ENCODE data around the gene COG6. TPM values are rescaled to one million over a fixed set of nuclear protein-coding genes. Genes with fewer than 3 reads are reported as not detected.

COG6 gene
- total RNA-seq, 1 donor from 2014 or later, result 33.4 TPM

DNA sequence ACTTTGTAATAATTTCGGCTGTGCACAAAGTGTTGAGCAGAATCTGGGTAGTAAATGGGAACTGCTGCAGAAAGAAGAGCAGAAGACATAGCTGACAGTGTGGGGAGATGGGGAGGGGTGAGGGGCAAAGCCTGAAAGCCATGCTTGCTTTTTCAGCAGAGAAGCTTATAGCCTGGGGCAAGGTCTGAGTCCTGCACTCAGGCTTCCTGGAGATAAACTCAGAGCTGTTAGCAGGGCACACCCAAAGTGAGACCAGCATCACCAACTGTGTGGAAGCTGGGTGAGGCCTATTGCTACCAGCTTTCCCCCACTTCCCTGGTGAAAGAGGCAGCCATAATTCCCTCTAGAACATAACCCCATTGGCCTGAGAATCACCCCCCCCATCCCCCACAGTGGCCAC is 36.9 kb upstream of the COG6 start:
- no peak for DNase-seq
- Histone ChIP-seq H3K36me3 (no peaks in the 10 kb centered on the region), H3K27me3 (ENCODE audit: low read depth) (no peaks in the 10 kb centered on the region), H3K4me1 (no peaks in the 10 kb centered on the region), H3K4me3 (no peak overlapping the region), H3K27ac (replicated peaks) (no peak overlapping the region), H3K9me3 (replicated peaks) (no peaks in the 10 kb centered on the region)
- intact Hi-C loops (cut with micrococcal nuclease), result loop anchor here (5.0 kb wide), 1 partner anchor 571 kb away; no protein-coding TSS in a partner anchor
- TF ChIP-seq, protein P1, sequence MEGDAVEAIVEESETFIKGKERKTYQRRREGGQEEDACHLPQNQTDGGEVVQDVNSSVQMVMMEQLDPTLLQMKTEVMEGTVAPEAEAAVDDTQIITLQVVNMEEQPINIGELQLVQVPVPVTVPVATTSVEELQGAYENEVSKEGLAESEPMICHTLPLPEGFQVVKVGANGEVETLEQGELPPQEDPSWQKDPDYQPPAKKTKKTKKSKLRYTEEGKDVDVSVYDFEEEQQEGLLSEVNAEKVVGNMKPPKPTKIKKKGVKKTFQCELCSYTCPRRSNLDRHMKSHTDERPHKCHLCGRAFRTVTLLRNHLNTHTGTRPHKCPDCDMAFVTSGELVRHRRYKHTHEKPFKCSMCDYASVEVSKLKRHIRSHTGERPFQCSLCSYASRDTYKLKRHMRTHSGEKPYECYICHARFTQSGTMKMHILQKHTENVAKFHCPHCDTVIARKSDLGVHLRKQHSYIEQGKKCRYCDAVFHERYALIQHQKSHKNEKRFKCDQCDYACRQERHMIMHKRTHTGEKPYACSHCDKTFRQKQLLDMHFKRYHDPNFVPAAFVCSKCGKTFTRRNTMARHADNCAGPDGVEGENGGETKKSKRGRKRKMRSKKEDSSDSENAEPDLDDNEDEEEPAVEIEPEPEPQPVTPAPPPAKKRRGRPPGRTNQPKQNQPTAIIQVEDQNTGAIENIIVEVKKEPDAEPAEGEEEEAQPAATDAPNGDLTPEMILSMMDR (IDR thresholded peaks at IDR 0.05; ENCODE audit: borderline replicate concordance), result no peak

GRCh38 chr13:39623466-39623865 is 32.0 kb upstream of the COG6 start:
- Histone ChIP-seq H3K27ac (replicated peaks) (no peak overlapping the region), H3K4me3 (no peak overlapping the region), H3K36me3 (no peaks in the 10 kb centered on the region), H3K4me1 (no peaks in the 10 kb centered on the region), H3K9me3 (replicated peaks) (no peaks in the 10 kb centered on the region), H3K27me3 (ENCODE audit: low read depth) (no peaks in the 10 kb centered on the region)
- intact Hi-C loops (cut with micrococcal nuclease), result no loop called here
- TF ChIP-seq, protein P1 (IDR thresholded peaks at IDR 0.05; ENCODE audit: borderline replicate concordance), result no peak
- no peak for DNase-seq

DNA sequence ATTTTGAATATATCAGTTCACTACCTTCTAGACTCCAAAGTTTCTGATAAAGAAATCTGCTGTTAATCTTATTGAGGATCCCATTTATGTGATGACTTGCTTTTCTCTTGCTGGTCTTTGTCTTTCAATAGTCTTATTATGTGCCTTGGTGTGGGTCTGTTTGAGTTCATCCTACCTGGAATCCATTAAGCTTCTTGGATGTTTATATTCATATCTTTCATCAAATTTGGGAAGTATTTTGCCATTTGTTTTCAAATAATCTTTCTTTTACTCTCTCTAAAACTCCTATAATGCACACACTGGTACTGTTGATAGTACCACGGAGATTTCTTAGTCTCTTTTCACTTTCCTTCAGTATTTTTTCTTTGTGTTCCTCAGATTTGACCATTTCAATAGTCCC is 24.2 kb upstream of the COG6 start:
- no peak for DNase-seq
- Histone ChIP-seq H3K27me3 (ENCODE audit: low read depth) (no peaks in the 10 kb centered on the region), H3K4me3 (no peak overlapping the region), H3K36me3 (no peaks in the 10 kb centered on the region), H3K9me3 (replicated peaks) (peaks cover 19% of the 10 kb centered on the region), H3K27ac (replicated peaks) (no peak overlapping the region), H3K4me1 (no peaks in the 10 kb centered on the region)
- TF ChIP-seq, protein P1 (IDR thresholded peaks at IDR 0.05; ENCODE audit: borderline replicate concordance), result no peak
- intact Hi-C loops (cut with micrococcal nuclease), result no loop called here

DNA sequence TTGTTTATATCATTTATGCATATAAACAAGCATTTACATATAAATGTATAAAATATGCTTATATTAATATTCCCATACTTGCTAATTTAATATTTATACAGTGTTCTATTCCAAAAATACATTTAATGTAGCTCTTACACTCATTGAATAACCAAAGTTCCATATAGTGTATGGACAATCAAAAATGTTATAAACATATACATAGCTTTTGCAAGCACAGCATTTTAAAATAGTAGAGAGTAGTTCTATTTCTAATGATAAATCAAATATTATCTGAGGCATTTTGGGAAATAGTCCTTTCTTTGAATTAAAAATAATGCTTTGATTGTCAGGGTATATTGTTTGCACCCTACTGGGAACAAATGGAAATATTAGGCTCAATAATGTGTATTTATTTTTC is 22.5 kb upstream of the COG6 start:
- peaks cover 27% of the 10 kb centered on the region for H3K9me3 ChIP-seq (replicated peaks)
- no peak for DNase-seq
- no peak overlapping the region for H3K27ac ChIP-seq (replicated peaks)
- TF ChIP-seq, protein P1 (IDR thresholded peaks at IDR 0.05; ENCODE audit: borderline replicate concordance), result no peak
- intact Hi-C loops (cut with micrococcal nuclease), result no loop called here
- no peaks in the 10 kb centered on the region for H3K27me3 ChIP-seq (ENCODE audit: low read depth)
- no peaks in the 10 kb centered on the region for H3K36me3 ChIP-seq
- no peak overlapping the region for H3K4me3 ChIP-seq
- H3K4me1 ChIP-seq, result no peaks in the 10 kb centered on the region

DNA sequence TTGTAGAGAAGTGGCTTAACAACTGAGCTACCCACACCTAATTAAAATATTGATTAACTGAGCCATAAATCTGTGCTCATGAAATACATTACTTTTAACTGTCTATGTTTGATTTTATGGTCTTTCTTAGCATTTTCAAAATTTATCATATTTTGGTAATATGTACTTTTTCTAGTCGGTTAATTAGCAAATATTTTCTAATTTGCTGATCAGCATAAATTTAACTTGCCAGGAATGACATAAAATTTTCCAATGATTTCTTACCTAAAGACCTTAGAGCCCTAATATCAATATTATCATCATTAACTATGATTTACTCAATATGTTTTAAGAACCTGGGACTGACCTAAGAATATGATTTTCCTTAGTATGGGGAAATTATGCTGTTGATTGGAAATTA is 19.9 kb upstream of the COG6 start:
- no peak overlapping the region for H3K27ac ChIP-seq (replicated peaks)
- H3K4me3 ChIP-seq, result no peak overlapping the region
- DNase-seq, result no peak
- H3K9me3 ChIP-seq (replicated peaks), result peaks cover 26% of the 10 kb centered on the region
- no peaks in the 10 kb centered on the region for H3K27me3 ChIP-seq (ENCODE audit: low read depth)
- H3K4me1 ChIP-seq, result no peaks in the 10 kb centered on the region
- no peaks in the 10 kb centered on the region for H3K36me3 ChIP-seq
- TF ChIP-seq, protein P1 (IDR thresholded peaks at IDR 0.05; ENCODE audit: borderline replicate concordance), result no peak
- intact Hi-C loops (cut with micrococcal nuclease), result no loop called here

DNA sequence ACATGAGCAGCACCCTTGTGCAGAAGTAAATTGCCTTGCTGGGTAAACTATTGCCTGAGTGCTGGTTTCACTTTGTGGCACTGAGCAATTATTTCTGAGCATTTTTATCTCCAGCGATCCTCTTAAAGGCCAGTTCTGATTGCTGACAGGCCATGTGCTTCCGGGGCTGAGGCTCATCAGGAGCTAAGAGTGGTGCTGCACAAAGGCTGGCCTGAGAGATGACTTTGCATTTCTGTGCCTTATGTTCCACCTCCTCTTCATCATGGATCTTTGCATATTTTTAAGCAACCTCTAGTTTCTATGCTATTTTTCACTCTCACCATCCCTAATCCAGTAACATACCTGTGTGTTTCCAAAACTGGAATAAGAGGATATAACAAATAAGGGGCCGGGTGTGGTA is 17.6 kb upstream of the COG6 start:
- Histone ChIP-seq H3K36me3 (no peaks in the 10 kb centered on the region), H3K27me3 (ENCODE audit: low read depth) (no peaks in the 10 kb centered on the region), H3K4me3 (no peak overlapping the region), H3K27ac (replicated peaks) (no peak overlapping the region), H3K9me3 (replicated peaks) (peaks cover 8% of the 10 kb centered on the region), H3K4me1 (no peaks in the 10 kb centered on the region)
- TF ChIP-seq, protein P1 (IDR thresholded peaks at IDR 0.05; ENCODE audit: borderline replicate concordance), result no peak
- no peak for DNase-seq
- intact Hi-C loops (cut with micrococcal nuclease), result no loop called here

Data from left ventricle myocardium inferior (tissue), 1 donor.